Skeletal muscle cell (primary cell): ENCODE measurements around the gene AKT1S1.

Experiments used
- DNase-seq: peaks from one replicate; pipeline ENCODE4 v3.0.0-alpha.2; 2010; ENCODE audit warnings: low read depth
- H3K4me3 ChIP-seq: 2 replicates; pipeline ENCODE4 v1.5.1; 2011; ENCODE audit warnings: low read depth, mild to moderate bottlenecking, control low read depth, low read length, moderate library complexity

Gene AKT1S1

DNA sequence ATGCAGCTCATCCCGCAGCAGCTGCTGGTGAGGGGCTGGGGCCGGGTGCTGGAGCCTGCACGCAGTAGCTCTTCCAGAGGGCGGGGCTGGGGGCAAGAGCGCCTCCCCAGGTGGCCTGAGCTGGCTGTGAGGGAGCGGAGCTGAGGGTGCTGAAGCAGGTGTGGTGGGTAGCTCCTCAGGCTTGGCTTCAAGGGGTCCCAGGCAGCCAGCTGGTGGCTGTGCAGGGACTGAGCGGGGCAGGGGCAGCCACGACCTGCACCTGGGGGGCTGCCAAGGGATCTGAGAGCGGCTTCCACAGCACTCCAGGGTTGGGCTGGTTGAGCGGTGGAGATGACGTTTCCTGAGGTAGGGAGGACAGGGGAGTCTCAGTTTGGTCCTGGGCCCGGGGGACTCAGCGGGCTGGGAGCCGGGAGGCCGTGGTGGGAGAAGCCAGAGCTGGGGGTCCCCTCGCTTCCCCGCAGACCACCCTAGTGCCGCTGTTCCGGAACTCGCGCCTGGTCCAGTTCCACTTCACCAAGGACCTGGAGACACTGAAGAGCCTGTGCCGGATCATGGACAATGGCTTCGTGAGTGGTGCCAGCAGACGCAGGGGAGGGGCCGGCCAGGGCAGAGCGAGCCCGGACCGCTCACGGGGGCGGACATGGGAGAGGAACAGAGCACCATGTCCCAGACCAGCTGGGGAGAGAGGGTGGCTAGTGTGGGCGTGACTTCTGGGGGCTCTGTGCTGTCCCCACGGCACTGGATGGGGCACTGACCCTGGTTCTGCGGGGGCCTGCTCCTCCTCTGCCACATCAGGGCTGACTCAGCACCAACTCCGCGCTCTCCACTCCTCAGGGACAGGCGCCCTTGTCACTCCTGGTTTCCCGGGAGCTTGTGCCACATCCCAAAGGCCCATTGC lies 18.8 kb downstream of the AKT1S1 start:
- no peak overlapping the region for H3K4me3 ChIP-seq
- DNase-seq: no peak

DNA sequence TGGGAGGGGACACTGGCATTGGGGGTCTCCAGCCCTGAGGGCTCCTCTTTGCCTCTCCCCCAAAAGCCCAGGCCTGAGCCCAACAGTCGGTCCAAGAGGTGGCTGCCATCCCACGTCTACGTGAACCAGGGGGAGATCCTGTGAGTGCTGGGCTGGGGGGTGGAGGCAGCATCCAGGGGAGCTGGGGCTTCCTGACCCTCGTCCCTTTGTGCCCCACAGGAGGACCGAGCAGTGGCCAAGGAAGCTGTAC lies 19.4 kb downstream of the AKT1S1 start:
- DNase-seq: no peak

DNA sequence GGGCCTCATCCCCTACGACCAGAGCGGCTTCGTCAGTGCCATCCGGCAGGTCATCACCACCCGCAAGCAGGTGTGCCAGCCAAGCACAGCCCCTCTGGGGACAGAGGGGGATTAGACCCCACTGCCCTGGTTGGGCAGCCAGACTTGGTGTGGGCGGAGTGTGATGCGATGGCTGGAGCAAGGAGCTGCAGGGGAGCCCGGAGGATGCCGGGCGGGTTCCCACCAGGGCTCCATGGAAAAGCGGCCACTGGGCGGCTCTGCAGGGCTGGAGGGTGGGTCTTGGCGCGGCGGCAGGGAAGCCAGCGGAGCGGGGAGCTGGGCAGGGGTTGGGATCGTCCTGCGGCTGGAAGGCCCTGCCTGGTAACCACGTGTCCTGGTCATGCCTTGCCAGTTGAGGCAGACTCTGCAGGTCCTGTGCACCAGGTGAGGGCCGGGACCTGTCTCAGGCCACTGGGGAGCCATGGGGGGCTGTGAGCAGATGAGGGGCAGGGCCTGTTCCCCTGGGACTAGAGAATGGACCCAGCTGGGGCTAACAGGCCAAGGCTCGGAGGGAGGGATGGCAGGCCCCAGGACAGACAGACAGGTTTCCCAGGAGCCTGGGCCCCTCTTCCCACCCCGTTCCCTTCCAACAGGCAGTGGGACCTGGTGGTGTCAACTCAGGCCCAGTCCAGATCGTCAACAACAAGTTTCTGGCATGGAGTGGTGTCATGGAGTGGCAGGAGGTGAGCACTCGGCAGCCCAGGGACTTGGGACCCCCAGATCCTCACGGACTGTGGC lies 19.9 kb downstream of the AKT1S1 start:
- DNase-seq: no peak
- no peak overlapping the region for H3K4me3 ChIP-seq

More for the DNA sequence above, 19.4 kb downstream of the AKT1S1 start:
- no peak overlapping the region for H3K4me3 ChIP-seq

DNA sequence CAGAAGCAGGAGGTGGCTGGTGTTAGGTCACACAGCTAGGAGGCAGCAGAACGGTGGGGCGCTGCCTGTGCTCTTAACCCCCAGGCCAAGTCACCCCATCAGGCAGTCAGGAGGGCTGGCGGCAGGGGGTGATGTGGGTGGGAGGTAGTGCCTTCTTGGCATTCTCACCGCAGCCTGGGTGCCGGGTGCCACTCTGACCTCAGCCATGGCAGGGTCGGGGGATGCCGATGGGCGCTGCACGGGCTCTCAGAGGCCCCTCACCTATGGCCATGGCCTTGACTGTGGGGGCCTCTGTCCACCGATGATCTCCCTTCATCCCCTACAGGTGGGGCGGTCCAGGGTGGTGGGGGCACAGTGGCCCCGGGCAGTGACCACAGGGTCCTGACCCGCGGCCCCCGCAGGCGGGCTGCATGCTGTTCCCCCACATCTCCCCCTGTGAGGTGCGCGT lies 20.6 kb downstream of the AKT1S1 start:
- H3K4me3 ChIP-seq: no peak overlapping the region
- no peak for DNase-seq

DNA sequence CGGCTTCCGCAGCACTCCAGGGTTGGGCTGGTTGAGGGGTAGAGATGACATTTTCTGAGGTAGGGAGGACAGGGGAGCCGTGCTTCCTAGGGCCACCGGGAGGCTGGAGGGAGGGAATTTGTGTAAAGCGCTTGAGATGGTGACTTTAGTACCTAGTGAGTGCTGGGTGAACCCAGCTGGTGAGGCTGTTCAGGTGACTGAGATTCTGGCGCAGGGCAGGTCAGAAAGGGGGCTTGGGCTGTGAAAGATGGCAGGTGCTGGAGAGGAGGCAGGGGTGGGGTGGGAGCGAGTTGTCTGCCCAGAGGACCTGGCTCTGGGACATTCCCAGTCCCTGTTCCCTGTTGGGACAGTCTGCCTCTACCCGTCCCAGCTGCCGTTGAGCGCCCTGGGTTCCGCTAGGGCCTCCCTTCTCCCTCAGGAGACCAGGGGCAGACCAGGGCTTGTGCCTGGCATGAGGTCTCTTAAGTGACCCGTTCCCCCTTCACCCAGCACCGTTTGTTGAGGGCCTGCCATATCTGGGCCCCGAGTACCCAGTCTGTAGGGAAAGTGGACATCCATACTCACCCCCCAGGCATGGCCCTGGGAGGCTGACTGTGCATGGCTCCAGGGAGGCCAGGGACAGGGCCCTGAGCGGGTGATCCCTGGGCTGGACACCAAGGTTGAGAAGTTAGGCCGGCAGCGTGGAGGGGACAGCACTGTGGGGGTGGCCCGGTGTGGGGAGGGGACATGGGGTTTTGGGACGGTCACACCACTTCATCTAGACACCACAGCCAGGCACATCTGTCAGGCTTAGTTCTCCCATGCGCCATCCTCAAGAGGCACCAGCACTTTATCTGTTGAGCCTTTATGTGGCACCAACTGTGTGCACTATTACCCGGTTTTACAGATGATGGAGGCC lies 21.2 kb downstream of the AKT1S1 start:
- DNase-seq: no peak
- no peak overlapping the region for H3K4me3 ChIP-seq

DNA sequence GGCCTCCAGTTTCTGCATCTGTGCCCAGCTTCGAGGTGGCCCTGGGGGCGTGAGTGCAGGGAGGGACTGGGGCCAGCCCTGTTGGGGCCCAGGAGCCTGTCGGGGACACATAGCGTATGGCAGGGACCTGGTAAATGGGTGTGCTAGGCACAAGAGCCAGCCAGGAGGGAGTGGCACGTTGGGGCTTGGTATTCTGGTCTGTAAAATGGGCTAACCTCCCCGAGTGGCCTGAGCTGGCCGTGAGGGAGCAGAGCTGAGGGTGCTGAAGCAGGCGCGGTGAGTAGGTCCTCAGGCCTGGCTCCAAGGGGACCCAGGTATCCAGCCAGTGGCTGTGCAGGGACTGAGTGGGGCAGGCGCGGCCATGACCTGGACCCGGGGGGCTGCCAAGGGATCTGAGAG lies 21.9 kb downstream of the AKT1S1 start:
- H3K4me3 ChIP-seq: no peak overlapping the region

DNA sequence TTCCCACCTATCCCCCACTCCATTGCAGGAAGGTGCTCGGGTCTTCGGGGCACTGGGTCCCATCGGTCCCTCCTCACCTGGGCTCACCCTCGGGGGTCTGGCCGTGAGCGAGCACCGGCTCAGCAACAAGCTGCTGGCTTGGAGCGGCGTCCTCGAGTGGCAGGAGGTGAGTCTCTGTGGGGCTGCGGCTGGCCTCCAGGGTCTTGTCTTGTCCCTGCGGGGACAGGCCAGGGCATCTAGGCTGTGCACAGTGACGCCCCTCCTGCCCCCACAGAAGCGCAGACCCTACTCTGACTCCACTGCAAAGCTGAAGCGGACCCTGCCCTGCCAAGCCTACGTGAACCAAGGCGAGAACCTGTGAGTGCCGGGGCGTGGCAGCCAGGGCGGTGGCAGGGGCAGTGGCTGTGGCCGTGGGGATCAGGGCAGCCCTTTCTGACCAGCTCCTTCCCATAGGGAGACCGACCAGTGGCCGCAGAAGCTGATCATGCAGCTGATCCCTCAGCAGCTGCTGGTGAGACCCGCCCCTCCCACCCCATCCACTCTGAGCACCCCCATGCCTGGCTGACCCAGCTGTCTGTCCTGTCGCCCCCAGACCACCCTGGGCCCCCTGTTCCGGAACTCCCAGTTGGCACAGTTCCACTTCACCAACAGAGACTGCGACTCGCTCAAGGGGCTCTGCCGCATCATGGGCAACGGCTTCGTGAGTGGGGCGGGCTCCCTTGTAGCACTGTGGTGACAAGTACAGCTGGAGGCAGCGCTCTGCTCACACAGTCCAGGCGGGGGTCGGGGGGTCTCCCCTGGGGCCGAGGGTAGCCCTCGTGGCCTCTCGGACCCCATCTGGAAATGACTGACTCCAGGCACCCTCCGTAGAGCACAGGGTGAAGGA lies 22.5 kb downstream of the AKT1S1 start:
- no peak overlapping the region for H3K4me3 ChIP-seq
- DNase-seq: no peak

More for the DNA sequence above, 21.9 kb downstream of the AKT1S1 start:
- no peak for DNase-seq

DNA sequence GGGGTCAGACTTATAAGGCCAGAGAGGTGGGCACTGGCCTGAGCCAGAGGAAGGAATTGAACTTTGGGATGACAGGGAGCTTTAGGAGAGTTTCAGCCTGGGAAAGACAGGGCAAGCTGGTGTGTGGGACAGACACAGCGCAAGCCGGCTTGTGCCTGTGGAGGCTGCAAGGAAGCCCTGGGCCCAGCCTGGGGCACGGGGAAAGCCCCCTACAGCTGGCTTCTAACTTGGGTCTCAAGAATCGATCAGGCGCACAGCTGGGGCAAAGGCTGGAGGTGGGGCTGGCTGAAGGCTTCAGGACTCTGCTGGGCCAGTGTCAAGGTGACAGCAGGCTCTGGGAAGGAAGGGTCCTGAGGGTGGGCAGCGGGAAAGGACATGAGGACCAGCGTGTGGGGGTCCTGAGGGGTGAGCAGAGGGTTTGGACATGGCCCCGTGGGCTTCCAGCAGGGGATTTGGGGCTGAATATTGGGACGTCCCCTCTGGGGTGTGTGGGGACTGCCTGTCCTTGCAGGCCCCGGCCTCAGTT lies 23.2 kb downstream of the AKT1S1 start:
- H3K4me3 ChIP-seq: no peak overlapping the region
- DNase-seq: no peak

DNA sequence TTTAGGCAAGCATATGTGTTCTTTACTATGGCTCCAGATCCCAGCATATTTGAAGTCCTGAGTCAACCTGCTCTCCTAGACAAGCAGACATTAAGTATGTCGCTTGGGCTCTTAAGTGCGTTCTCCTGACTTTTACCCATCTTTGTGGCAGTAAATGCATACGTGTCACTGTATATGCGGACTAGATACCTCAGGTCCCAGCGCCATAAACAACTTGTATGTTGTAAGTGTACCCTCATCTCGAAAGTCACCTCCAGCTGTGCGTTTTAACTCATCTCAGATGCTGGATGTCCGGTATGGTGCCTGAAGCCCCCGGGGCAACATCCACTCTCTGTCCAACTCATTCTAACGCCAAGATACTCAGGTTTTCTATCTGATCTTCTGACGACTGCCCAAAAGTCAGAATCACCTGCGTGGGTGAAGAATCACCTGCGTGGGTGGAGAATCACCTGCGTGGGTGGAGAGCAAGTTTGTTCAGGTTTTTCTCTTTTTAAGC lies 24.5 kb downstream of the AKT1S1 start:
- DNase-seq: no peak

DNA sequence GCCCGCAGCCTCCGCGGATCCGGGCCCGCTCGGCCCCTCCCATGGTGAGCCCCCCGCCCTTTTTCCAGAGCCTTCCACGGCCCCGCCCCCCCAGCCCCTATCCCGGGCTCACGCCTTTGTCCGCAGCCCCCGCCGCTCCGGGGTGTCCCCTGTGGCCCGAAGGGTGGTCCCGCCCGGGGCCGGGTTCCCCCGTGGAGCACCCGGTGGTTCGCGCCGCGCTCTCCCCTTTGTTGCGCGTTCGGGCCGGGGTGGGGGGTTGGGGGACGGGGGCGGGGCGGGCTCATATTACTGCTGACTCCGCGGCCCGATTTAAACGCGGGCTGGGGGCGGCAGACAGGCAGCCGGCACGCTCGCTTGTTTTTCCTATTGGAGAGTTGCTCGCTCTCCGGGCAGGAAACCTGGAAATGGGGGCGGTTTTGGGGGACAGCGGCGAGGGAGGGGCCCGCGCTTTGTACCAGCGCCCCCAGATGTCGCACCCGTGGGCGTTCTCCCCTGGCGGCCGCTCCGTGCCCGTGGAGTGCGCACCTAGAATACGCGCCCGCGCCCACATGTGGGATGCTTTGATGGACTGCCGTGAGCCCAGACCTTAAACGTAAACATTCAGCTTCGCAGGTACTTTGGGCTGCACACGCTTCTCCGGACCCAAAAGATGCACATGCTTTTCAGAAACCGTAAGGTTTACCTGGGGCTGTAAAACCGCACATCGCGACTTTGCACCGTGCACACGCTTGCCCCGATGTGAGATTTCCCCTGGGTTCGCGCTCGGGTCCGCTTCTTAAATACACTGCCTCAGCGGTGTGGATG lies 25.5 kb downstream of the AKT1S1 start:
- peak overlapping the region; percentile 77 for H3K4me3 ChIP-seq
- DNase-seq: no peak

More for the DNA sequence above, 24.5 kb downstream of the AKT1S1 start:
- peak overlapping the region; percentile 77 for H3K4me3 ChIP-seq

DNA sequence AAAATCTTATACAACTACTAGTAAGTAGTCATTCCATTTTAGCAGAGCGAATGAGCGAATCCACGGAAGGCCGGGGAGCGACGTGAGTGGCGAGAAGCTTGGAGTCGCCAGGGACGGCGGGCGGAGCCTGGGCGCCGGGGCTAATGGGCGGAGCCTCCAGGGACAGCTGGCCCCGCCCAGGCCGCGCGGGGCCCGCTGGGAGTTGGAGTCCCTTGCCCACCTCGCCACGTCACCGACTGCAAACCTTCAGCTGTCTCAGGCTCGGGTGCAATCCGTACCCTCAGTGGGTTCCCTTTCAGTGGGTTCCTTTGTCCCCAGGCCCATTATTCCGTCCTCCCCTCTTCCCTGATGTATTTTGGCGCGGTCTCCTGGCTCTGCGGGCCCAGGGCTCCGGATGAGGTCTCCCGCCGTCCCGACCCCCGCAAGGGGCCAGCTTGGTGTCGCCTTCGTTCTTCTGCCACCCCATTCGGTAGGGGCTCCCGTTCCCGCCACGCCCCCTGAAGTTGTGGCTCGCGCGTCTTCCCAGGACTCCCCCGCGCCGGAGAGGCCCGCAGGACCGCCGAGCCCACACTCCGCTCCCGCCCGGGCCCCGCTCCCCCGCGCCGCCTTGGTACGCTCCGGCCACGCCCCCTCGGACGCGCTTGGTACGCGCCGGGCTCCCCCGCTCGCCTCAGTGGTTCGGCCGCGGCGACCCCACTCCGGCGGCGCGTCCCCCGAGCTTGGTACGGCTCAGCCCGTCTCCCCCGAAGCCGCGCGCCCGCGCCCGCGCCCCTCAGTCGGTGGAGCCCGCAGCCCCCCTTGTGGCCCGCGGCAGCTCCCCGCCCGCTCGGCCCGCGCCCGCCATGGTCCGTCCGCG lies 26.4 kb downstream of the AKT1S1 start, which contains the start of gene PTOV1:
TSS of gene PTOV1 (plus strand) at position 673 of the 856 bp plus-strand sequence.
- DNase-seq: peak; percentile 66
- peak within 1 kb of the TSS; percentile 77 for H3K4me3 ChIP-seq

DNA sequence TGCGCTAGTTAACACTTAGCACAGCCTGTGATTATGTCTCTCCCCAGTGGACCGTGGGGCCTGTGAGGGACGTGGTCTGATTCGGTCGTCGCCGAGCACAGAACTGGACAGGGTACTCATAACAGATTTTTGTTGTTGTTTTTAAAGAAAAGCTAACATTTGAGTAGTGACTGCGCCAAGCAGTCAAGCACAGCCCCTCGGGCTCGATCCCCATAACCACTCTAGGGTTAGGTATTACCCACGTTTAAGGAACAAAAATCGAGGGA lies 27.0 kb downstream of the AKT1S1 start:
- peak overlapping the region; percentile 77 for H3K4me3 ChIP-seq
- no peak for DNase-seq

DNA sequence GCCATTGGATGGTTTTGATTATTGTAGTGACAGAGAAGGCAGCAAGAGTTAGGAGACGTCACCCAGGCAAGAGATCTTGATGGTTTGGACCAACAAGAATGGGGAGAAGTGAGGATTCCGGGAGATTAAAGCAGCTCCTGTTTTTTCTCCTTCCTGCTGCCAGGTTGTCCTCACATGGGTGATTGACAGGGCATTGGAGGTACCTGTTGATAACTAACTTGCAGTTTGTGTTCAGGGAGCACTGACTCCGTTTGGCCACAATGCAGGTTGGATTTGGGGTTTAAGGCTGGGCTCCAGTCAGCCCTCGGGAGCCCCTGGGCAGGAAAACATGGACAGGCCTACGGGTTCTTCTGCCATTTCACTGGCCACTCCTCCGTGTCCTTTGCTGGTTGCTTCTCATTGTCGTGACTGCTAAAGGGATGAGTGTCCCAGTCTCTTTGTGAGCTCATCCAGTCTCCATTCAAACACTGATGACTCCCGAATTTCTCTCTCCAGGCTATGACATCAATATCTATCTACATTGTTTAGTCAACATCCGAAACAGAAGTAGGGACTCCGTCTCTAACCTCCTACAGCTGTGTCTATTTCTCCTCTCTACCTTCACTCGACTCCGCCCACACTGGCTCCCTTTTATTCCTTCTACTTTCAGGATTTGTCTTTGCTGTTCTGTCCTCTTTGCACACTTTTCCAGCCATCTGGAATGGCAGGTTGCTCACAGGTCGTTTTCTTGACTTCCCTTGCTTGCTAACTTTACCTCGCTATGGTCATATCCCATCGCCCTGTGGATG lies 27.5 kb downstream of the AKT1S1 start:
- DNase-seq: no peak
- peak overlapping the region; percentile 77 for H3K4me3 ChIP-seq

DNA sequence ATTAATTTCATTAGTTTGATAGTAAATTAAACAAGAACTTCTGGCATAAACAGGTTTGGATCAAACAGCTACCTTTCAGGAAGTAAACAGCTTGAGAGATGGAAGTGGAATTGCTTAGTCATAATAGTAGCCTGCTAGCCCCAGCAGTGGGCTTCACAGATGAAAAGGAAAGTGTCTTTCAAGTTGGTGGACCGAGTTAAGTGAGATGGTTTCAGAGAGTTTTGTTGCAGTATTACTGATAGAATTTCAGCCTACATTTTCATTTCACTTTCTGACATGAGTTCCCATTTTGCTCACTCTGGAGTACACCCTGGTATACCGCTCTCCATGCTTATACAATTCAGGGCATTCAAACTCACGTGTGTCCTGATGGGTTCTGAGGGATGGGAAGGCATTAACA lies 28.2 kb downstream of the AKT1S1 start:
- DNase-seq: no peak
- H3K4me3 ChIP-seq: no peak overlapping the region

DNA sequence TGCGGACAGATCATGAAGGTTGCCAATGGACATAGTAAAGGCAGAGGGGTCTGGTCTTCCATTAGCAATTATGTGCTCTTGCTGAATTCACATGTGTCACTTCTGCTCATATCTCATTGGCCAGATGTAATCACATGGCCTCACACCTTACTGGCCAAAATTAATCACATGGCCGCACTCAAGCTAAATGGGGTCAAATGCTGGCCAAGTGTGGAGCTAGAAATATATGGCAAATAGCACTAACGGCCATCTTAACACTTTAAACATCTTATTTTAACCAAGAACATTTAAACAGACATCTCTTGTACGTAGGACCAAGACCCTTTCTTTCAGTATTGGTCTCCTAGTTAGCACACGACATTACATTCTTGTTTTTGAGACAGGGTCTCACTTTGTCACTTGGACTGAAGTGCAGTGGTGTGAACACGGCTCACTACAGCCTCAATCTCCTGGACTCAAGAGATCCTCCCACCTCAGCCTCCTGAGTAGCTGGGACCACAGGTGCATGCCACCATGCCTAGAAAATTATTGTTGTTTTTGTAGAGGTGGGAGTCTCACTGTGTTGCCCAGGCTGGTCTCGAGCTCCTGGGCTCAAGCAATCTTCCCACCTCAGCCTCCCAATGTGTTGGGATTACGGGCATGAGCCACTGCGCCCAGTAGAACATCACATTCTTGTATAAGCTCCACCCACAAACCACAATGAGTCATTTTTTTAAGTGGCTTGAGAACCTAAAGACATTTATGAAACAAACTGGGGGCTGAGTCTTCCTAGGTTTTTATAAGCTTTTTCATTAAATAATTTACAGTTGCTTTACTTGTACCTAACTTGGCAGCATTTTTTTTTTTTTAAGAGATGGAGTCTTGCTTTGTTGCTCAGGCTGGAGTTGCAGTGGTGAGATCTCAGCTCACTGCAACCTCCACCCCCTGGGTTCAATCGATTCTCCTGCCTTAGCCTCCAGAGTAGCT lies 29.1 kb downstream of the AKT1S1 start:
- DNase-seq: peak; percentile 61
- no peak overlapping the region for H3K4me3 ChIP-seq
